Bronchial epithelial cell (primary cell): ENCODE measurements around the gene BAZ1A. TPM values are rescaled to one million over a fixed set of nuclear protein-coding genes. Genes with fewer than 3 reads are reported as not detected.

Experiments used
- DNase-seq: peaks from one replicate; pipeline ENCODE4 v3.0.0-alpha.2; 2010; ENCODE audit warnings: low read depth
- FAIRE-seq: peaks from 2 replicates; lab custom pipeline; 2011; peaks lifted over from hg19 to GRCh38; lab: Jason Lieb, UNC
- H3K27me3 ChIP-seq: 2 replicates; pipeline ENCODE4 v1.5.1; 2011; ENCODE audit warnings: low read length; ENCODE audit not compliant: control insufficient read depth, insufficient read depth
- H3K36me3 ChIP-seq: 2 replicates; pipeline ENCODE4 v1.5.1; 2011; ENCODE audit warnings: low read length; ENCODE audit not compliant: control insufficient read depth, insufficient read depth
- H3K4me3 ChIP-seq: 2 replicates; pipeline ENCODE4 v1.5.1; 2011; ENCODE audit warnings: mild to moderate bottlenecking, low read depth, low read length, control low read depth
- CTCF ChIP-seq: IDR thresholded peaks from 2 replicates; pipeline ENCODE4 v1.5.1; 2011; ENCODE audit warnings: mild to moderate bottlenecking, moderate library complexity, low read length, control low read depth, inconsistent platforms; ENCODE audit not compliant: insufficient read depth, severe bottlenecking
- total RNA-seq: library from RNA; depleted of rRNA; stranded (reverse); fragments of >200 nt; gene quantifications from 2 replicates; pipeline ENCODE4 v1.2.1, GENCODE V29; 2014

BAZ1A gene
- total RNA-seq, 1 donor from 2014 or later = 35.0 TPM

- DNase-seq = no peak
- no peak for TF ChIP-seq CTCF
- Histone ChIP-seq H3K36me3 (peaks cover 7% of the 10 kb centered on the region), H3K4me3 (no peak overlapping the region), H3K27me3 (no peaks in the 10 kb centered on the region)
- no peak for FAIRE-seq
These were observed 9.1 kb downstream of the BAZ1A start for GRCh38 chr14:34865889-34866574.

- peaks cover 4% of the 10 kb centered on the region for H3K36me3 ChIP-seq
- FAIRE-seq (no peak), DNase-seq (no peak)
- no peak for TF ChIP-seq CTCF
- H3K27me3 ChIP-seq = no peaks in the 10 kb centered on the region
- H3K4me3 ChIP-seq = no peak overlapping the region
These were observed 11.3 kb downstream of the BAZ1A start for GRCh38 chr14:34863844-34864243.

- Histone ChIP-seq H3K27me3 (no peaks in the 10 kb centered on the region), H3K4me3 (no peak overlapping the region), H3K36me3 (peaks cover 11% of the 10 kb centered on the region)
- TF ChIP-seq CTCF = no peak
- DNase-seq (no peak), FAIRE-seq (no peak)
These were observed 16.4 kb downstream of the BAZ1A start for GRCh38 chr14:34858765-34859164.

- DNase-seq (no peak), FAIRE-seq (no peak)
- TF ChIP-seq CTCF = no peak
- H3K27me3 ChIP-seq = no peaks in the 10 kb centered on the region
- H3K4me3 ChIP-seq = no peak overlapping the region
- peaks cover 11% of the 10 kb centered on the region for H3K36me3 ChIP-seq
These were observed 17.3 kb downstream of the BAZ1A start for GRCh38 chr14:34857689-34858449.

- DNase-seq = no peak
- no peaks in the 10 kb centered on the region for H3K27me3 ChIP-seq
- no peak overlapping the region for H3K4me3 ChIP-seq
- H3K36me3 ChIP-seq = peaks cover 7% of the 10 kb centered on the region
- FAIRE-seq = no peak
- TF ChIP-seq CTCF = no peak
These were observed 22.1 kb downstream of the BAZ1A start for GRCh38 chr14:34853041-34853440.

- Histone ChIP-seq H3K27me3 (no peaks in the 10 kb centered on the region), H3K36me3 (peaks cover 2% of the 10 kb centered on the region), H3K4me3 (no peak overlapping the region)
- no peak for FAIRE-seq
- peak; percentile 83 for DNase-seq
- TF ChIP-seq CTCF = no peak
These were observed 23.8 kb downstream of the BAZ1A start for GRCh38 chr14:34851395-34851794.
